Gastrocnemius medialis (tissue), 4 donors: ENCODE results near the gene LPGAT1.

Experiments used
- CTCF ChIP-seq, 5 experiments: fragments of 450-650 bp in 3 of 5; fragments of 200-600 bp in 2 of 5; sonication (generic) in 2 of 5; IDR thresholded peaks in 4 of 5; conservative IDR thresholded peaks in 1 of 5; 1 replicate in 4 of 5; 2 replicates in 1 of 5; pipeline ENCODE4 v1.5.1; 2016 to 2019; ENCODE audit warnings: antibody characterized with exemption in 5 of 5, mild to moderate bottlenecking in 3 of 5, moderate library complexity in 3 of 5
- POLR2A ChIP-seq, 2 donors: fragments of 450-650 bp; IDR thresholded peaks; one replicate each; pipeline ENCODE4 v1.6.1; 2017; ENCODE audit warnings: antibody characterized with exemption in 2 of 2, mild to moderate bottlenecking in 2 of 2, moderate library complexity in 2 of 2

DNA sequence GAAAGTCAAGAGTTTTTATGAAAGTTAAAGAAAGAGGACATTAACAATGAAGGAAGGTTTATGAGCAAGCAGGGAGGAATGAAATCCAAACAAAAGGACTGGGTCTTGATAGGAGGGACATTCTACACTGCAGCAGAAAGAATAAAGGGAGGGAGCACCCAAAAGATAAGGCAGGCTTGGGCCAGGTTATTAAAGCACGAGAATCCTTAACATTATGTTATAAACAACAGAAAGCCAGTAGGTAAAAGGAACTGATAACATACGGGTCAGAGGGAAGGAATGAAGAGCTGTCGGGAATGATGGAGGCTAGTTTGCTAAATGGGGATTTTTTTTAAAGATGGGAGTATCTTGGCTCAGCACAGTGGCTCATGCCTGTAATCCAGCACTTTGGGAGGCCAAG lies 19.4 kb downstream of the LPGAT1 start:
- TF ChIP-seq CTCF (IDR thresholded peaks at IDR 0.05 in 4 of 5, conservative IDR thresholded peaks at IDR 0.05 in 1 of 5) (no peak), POLR2A (IDR thresholded peaks at IDR 0.05) (no peak)
